ENCODE measurements around the gene DGLUCY.

GRCh38 chr14:91223028-91223783 lies 109.3 kb downstream of the DGLUCY start:
- TF ChIP-seq SNRNP70 (IDR thresholded peaks at IDR 0.05; ENCODE audit: low read depth, low read length), result no peak
- TF ChIP-seq SMARCC2 (IDR thresholded peaks at IDR 0.05), result no peak

All from HepG2 (cell line).